NT2/D1 (cell line): ENCODE measurements around the gene SCYL1.

Experiments used
- DNase-seq: peaks from one replicate; pipeline ENCODE4 v3.0.0-alpha.2; 2011; ENCODE audit warnings: low read depth, low spot score
- H3K27me3 ChIP-seq: 2 replicates; pipeline ENCODE4 v1.6.0; 2011; ENCODE audit warnings: mild to moderate bottlenecking; ENCODE audit not compliant: insufficient read length, insufficient read depth
- H3K36me3 ChIP-seq: 2 replicates; pipeline ENCODE4 v1.6.1; 2011; ENCODE audit warnings: mild to moderate bottlenecking, low read length, mixed read lengths; ENCODE audit not compliant: insufficient read depth, insufficient read length
- H3K4me1 ChIP-seq: 2 replicates; pipeline ENCODE4 v1.5.1; 2011; ENCODE audit not compliant: insufficient read depth, insufficient read length
- H3K4me3 ChIP-seq: 2 replicates; pipeline ENCODE4 v1.5.1; 2011; ENCODE audit warnings: low read depth; ENCODE audit not compliant: insufficient read length
- H3K9ac ChIP-seq: 2 replicates; pipeline ENCODE4 v1.6.0; 2011; ENCODE audit warnings: low read depth; ENCODE audit not compliant: insufficient read length
- H3K9me3 ChIP-seq: 2 replicates; pipeline ENCODE4 v1.5.1; 2011; ENCODE audit warnings: mild to moderate bottlenecking, low read length; ENCODE audit not compliant: insufficient read depth
- SUZ12 ChIP-seq: IDR thresholded peaks from 2 replicates; pipeline ENCODE4 v1.6.1; 2011; ENCODE audit not compliant: insufficient read length, insufficient read depth; ENCODE audit errors: extremely low read depth
- YY1 ChIP-seq: IDR thresholded peaks from 2 replicates; pipeline ENCODE4 v1.6.1; 2011; ENCODE audit not compliant: insufficient read length, insufficient read depth
- ZNF274 ChIP-seq: IDR thresholded peaks from 2 replicates; pipeline ENCODE4 v1.6.1; 2011; ENCODE audit warnings: mild to moderate bottlenecking, low read depth, low read length

Gene SCYL1

DNA sequence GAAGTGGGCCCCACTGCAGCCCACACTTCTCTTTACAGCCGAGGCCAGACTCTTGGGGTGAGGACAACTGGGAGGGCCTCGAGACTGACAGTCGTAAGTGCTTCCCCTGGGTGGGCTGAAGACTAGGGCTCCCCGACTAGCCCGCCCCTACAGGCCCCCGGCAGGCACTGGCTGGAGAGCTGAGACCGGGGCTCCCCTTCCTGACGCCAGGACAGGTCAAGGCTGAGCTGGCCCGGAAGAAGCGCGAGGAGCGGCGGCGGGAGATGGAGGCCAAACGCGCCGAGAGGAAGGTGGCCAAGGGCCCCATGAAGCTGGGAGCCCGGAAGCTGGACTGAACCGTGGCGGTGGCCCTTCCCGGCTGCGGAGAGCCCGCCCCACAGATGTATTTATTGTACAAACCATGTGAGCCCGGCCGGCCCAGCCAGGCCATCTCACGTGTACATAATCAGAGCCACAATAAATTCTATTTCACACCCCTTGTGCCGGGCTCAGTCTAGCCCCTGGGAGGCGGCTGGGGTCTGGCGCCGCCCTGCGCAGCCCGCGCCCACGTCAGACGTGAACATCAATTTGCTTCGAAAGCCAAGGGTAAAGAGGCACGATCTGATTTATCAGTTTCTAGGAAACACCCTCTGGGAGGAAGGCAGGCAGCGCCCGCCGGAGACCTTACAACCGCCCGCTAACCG, 13.5 kb downstream of the SCYL1 start:
- Histone ChIP-seq H3K4me1 (peaks cover 7% of the 10 kb centered on the region), H3K4me3 (no peak overlapping the region), H3K9ac (no peak overlapping the region), H3K9me3 (no peaks in the 10 kb centered on the region), H3K27me3 (no peaks in the 10 kb centered on the region), H3K36me3 (peaks cover 57% of the 10 kb centered on the region)
- no peak for DNase-seq
- TF ChIP-seq SUZ12 = no peak
- no peak for TF ChIP-seq YY1
- TF ChIP-seq ZNF274 = no peak

DNA sequence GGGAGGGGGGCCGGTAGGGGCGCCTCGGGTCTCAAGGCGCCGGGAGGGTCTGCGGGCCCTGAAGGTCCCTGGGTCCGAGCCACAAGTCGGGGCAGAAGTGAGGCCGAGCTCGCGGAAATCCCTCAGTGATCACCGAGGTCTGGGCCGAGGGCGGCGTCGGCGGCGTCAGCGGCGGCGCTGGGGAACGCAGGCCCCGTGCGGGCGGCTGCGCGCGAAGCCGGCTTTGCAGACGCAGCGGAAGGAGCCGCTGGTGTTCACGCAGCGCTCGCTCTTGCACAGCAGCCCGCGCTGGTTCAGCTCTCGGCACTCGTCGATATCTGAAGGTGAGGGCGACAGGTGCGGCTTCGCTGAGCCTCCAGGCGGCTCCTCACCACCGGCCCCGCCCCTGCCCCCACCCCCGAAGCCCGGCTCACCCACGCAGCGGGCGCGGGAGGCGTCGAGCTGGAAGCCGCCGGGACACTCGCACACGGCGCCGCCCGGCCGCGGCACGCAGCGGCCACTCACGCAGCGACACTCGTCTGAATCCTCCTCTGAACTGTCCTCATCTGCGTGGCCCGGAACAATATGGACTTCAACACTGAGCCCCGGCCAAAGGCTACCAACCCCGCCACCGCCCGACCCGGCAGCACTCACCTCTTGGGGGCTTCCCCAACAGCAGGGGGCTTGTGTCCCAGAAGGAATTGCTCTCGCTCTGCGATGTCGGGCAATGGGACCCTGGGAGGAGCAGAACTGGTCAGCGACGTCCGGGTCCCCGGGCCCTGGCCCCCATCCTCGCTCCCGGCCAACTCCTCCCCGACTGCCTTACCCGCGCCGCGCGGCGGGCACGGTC, 14.2 kb downstream of the SCYL1 start:
- TF ChIP-seq YY1 = no peak
- no peak for TF ChIP-seq SUZ12
- TF ChIP-seq ZNF274 = no peak
- no peak for DNase-seq
- Histone ChIP-seq H3K9ac (no peak overlapping the region), H3K36me3 (peaks cover 52% of the 10 kb centered on the region), H3K4me1 (peaks cover 7% of the 10 kb centered on the region), H3K4me3 (no peak overlapping the region), H3K9me3 (no peaks in the 10 kb centered on the region), H3K27me3 (no peaks in the 10 kb centered on the region)

DNA sequence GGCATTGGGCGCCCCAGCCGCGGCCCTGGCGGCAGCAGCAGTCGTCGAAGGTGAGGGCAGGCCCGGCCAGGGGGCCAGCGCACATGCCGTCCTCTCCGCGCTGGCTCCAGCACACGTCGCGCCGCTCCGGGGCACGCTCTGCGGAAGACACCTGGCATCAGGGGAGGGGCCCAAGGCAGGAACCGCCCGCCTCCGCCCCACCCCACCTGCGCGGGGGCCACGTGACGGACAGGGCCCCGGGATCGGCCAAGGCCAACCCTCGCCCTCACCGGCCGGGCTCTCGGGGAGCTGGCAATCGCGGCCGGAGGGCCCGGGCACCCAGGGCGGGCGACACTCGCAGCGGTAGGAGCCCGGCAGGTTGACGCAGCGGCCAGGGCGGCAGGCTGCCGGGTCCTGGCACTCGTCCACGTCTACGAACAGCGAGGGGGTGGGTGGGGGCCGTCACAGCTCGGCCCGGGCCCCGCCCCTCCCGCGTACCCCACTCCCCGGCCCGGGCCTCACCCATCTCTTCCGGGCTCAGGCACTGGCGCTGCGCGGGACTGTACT, 14.9 kb downstream of the SCYL1 start:
- peaks cover 5% of the 10 kb centered on the region for H3K27me3 ChIP-seq
- no peak for DNase-seq
- H3K9me3 ChIP-seq = no peaks in the 10 kb centered on the region
- H3K9ac ChIP-seq = no peak overlapping the region
- TF ChIP-seq SUZ12 = no peak
- TF ChIP-seq YY1 = no peak
- no peak for TF ChIP-seq ZNF274
- peak overlapping the region; percentile 36 for H3K4me3 ChIP-seq
- H3K4me1 ChIP-seq = peaks cover 7% of the 10 kb centered on the region
- H3K36me3 ChIP-seq = peaks cover 45% of the 10 kb centered on the region

DNA sequence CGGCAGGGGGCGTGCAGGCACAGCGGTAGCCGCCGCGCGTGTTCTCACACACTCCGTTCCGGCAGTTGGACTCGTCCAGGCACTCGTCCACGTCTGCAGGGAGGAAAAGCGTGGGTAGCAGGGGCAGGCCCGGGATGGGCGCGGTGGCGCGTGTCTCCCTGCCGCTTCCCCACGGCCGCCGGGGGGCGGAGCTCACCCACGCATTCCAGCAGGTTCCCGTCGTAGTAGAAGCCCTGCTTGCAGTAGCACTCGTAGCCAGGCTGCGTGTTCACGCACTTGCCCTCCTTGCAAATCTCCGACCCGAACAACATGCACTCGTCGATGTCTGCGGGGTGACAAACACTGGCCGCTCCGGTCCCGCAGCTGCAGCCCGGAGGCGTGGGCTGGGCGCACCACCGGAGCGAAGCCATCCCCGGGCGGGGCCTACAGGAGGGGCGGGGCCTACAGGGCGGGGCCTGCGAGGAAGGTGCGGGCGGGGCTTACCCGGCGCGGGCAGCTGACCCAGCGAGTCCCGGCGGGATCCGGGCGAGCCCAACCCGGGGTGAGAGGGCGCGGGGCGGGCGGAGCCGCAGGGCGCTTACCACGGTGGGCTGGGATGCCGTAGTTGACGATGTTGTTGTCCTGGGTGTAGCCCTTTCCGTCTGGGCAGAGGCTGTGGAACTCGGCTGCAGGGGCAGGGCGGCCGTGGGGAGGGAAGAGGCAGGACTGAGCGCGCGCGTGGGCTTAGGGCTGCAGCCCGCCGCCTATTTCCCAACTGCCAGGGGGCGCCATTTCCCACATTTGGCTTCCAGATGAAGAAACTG, 15.6 kb downstream of the SCYL1 start:
- TF ChIP-seq SUZ12 (no peak), YY1 (no peak), ZNF274 (no peak)
- Histone ChIP-seq H3K36me3 (peaks cover 39% of the 10 kb centered on the region), H3K4me3 (peak overlapping the region; percentile 36), H3K4me1 (peaks cover 7% of the 10 kb centered on the region), H3K27me3 (peaks cover 11% of the 10 kb centered on the region), H3K9ac (peak overlapping the region; percentile 81), H3K9me3 (no peaks in the 10 kb centered on the region)
- peak; percentile 89 for DNase-seq

DNA sequence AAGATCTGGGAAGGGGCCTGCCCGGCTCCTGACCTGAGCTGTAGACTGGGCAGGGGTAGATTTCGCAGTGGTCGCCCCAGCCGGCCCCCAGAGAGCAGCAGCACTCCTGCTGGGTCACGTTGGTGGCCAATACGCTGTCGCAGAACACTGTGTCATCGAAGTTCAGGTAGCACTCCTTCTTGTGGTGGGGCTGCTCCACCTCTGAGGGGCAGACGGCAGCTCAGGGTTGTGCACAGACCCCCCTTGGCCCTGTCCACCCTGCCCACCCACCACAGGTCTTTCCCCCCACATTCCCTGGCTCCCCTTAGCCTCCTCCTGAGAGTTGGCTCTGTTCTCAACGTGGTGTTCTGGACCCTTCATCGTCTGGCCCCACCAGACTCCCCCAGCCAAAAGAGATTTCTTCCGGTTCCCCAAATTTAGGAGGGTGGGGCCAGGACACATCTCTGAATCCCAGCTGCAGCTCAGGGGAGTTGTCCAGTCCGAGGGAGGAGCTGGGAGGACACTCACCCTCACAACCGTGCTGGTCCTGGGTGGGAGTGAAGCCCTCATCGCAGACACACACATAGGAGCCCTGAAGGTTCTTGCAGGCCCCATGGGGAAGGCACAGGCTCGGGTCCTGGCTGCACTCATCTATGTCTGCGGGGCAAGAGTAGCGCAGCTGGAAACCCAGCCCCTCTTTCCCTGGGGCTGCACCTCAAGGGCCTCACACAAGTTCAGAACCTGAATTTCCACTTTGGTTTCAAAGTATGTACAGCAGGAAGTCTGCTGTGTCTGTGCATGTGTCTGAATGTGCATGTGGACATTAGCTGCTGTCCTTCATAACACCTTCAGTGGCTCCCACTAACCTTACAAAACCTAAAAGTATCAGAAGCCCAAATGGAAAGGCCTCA, 16.5 kb downstream of the SCYL1 start:
- TF ChIP-seq SUZ12 = no peak
- TF ChIP-seq ZNF274 = no peak
- no peak for TF ChIP-seq YY1
- peaks cover 10% of the 10 kb centered on the region for H3K4me1 ChIP-seq
- peaks cover 20% of the 10 kb centered on the region for H3K27me3 ChIP-seq
- DNase-seq = no peak
- H3K9ac ChIP-seq = peak overlapping the region; percentile 81
- peak overlapping the region; percentile 36 for H3K4me3 ChIP-seq
- H3K9me3 ChIP-seq = no peaks in the 10 kb centered on the region
- H3K36me3 ChIP-seq = peaks cover 32% of the 10 kb centered on the region

DNA sequence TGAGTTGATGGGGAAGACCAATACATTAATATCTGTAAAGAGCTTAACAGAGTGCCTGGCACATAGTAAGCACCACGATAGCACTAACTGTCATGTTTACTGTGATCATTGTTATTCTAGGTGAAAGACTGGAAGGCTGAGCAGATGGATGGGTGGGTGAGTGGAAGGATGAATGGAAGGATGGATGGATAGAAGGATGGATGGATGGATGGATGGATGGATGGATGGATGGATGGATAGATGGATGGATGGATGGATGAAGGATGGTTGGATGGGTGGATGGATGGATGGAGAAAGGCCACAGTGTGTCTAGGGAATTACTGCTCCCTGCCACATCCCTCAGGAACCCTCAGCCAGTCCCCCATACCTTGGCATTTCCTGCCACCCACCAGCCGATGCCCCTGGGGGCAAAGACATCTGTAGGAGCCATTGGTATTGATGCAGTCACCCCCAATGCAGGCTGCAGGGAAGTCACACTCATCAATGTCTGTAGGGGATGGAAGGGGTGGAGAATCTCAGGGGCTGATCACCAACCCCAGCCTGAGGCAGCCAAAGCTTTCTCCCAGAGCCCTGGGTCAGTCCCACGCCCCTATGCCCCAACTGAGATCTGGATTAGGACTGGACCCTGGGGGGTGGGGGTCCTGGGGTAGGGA, 18.0 kb downstream of the SCYL1 start:
- Histone ChIP-seq H3K9ac (no peak overlapping the region), H3K9me3 (no peaks in the 10 kb centered on the region), H3K4me3 (no peak overlapping the region), H3K4me1 (peaks cover 7% of the 10 kb centered on the region), H3K27me3 (peaks cover 21% of the 10 kb centered on the region), H3K36me3 (peaks cover 16% of the 10 kb centered on the region)
- DNase-seq = no peak
- TF ChIP-seq ZNF274 (no peak), SUZ12 (no peak)
